Measurements from ENCODE around the gene HOGA1. TPM values are rescaled to one million over a fixed set of nuclear protein-coding genes. Genes with fewer than 3 reads are reported as not detected.

HOGA1 gene
- total and polyA plus RNA-seq, 7 donors, result 0.66 to 12.3 (median 3.4) TPM

DNA sequence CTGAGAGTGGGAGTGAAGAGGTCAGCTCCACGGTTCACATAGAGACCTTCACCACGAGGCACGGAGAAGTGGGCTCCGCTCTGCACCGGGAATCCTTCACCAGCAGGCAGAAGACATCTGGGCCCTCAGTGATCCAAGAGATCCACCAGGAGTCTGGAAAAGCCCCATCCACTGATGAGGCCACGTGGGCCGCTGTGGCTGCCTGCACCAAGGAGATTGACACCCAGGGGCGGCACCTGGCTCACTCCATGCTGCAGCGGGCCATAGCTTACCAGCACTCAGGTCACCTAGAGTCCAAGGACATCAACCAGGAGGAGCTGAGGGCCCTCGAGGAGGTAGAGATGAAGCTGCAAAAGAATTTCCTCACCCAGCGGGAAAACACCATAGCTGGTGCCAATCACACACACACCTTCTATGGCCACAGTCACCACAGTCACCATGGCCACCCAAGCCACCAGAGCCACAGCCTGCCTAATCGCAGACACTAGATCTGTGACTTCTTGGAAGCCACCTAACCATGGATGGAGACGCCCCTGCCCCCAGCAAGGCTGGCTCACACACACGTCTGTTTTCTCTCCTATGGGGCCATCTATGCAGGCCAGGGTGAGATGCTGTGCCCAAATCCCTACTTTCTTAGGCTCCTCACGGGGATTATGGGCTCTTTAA lies 6.0 kb downstream of the HOGA1 start:
- 89 to 96% (median 89%) methylated on average over 15 of the region's 15 CpGs for WGBS, 3 donors
- intact Hi-C loops (cut with DNase I), result no loop called here
- peak in 1 of 2 donors; percentile 40 for DNase-seq
- no peak overlapping the region for H3K4me3 ChIP-seq
- TF ChIP-seq, protein P1, sequence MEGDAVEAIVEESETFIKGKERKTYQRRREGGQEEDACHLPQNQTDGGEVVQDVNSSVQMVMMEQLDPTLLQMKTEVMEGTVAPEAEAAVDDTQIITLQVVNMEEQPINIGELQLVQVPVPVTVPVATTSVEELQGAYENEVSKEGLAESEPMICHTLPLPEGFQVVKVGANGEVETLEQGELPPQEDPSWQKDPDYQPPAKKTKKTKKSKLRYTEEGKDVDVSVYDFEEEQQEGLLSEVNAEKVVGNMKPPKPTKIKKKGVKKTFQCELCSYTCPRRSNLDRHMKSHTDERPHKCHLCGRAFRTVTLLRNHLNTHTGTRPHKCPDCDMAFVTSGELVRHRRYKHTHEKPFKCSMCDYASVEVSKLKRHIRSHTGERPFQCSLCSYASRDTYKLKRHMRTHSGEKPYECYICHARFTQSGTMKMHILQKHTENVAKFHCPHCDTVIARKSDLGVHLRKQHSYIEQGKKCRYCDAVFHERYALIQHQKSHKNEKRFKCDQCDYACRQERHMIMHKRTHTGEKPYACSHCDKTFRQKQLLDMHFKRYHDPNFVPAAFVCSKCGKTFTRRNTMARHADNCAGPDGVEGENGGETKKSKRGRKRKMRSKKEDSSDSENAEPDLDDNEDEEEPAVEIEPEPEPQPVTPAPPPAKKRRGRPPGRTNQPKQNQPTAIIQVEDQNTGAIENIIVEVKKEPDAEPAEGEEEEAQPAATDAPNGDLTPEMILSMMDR (IDR thresholded peaks at IDR 0.05), result no peak
- H3K27ac ChIP-seq, result no peak overlapping the region
- no peak for ATAC-seq
- peaks cover 5% of the 10 kb centered on the region for H3K4me1 ChIP-seq
- H3K9me3 ChIP-seq, result no peaks in the 10 kb centered on the region
- H3K36me3 ChIP-seq (ENCODE audit: insufficient read depth in 1 of 2, low read depth in 1 of 2), result no peaks in the 10 kb centered on the region
- no peaks in the 10 kb centered on the region for H3K27me3 ChIP-seq (ENCODE audit: insufficient read depth in 3 of 3, low read length in 2 of 3)

DNA sequence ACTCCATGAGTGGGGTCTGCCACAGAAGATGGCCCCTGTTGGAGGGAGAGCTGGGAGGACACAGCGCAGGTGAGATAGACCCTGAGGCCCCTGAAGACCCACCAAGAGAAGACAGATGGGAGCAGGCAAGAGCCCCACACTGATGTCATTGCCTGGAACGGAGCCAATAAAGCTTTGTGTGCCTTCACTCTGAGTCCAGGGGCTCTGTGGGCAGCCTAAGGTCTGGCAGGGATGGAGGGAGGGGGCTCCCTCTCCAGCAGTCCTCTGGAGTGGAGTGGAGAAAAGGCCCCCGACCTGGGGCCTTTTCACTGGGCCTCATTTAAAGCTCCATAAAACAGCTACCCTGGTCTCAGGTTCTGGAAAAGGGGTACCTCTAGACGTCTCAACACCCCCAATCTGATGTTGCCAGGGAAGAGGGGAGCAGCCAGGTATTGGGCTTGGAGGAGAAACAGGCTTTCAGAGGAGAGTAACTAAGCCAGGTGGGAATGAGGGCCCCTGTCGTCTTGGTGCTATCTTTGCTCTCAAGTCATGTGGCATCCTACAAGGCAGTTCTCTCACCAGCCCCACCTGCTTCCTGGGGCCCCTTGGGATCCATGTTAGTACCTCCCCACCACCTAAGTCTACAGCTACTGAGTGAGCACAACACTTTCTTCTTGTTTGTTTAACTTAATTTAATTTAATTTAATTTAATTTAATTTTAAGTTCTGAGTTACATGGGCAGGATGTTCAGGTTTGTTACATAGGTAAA lies 6.7 kb downstream of the HOGA1 start:
- Histone ChIP-seq H3K27me3 (ENCODE audit: insufficient read depth in 3 of 3, low read length in 2 of 3) (no peaks in the 10 kb centered on the region), H3K9me3 (no peaks in the 10 kb centered on the region), H3K36me3 (ENCODE audit: insufficient read depth in 1 of 2, low read depth in 1 of 2) (no peaks in the 10 kb centered on the region), H3K4me1 (peaks cover 9% of the 10 kb centered on the region), H3K4me3 (no peak overlapping the region), H3K27ac (no peak overlapping the region)
- TF ChIP-seq, protein P1 (IDR thresholded peaks at IDR 0.05), result no peak
- ATAC-seq (no peak), DNase-seq (peak in 1 of 2 donors; percentile 52)
- intact Hi-C loops (cut with DNase I), result no loop called here
- WGBS, 3 donors, result 59 to 61% (median 59%) methylated on average over 5 of the region's 5 CpGs

DNA sequence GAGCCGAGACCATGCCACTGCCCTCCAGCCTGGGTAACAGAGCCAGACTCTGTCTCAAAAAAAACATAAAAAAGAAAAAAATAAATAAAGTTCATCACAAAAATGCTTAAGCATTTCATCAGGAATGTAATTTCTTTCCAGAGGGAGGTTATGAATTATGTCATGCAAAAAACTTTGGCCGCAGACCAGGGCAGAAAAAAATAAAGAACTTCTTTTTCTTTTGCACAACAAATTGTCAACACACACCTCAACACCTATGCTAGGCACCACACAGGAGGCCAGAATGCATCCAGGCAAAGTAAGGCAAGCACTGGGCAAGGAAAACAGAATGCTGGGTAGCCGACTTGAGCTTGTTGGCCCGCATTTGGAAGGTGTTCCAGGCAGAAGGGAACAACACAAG lies 9.2 kb downstream of the HOGA1 start:
- Histone ChIP-seq H3K9me3 (no peaks in the 10 kb centered on the region), H3K4me1 (peaks cover 34% of the 10 kb centered on the region), H3K36me3 (ENCODE audit: insufficient read depth in 1 of 2, low read depth in 1 of 2) (no peaks in the 10 kb centered on the region), H3K4me3 (no peak overlapping the region), H3K27ac (no peak overlapping the region), H3K27me3 (ENCODE audit: insufficient read depth in 3 of 3, low read length in 2 of 3) (no peaks in the 10 kb centered on the region)
- ATAC-seq (no peak), DNase-seq (no peak)
- TF ChIP-seq, protein P1 (IDR thresholded peaks at IDR 0.05), result no peak
- intact Hi-C loops (cut with DNase I), result no loop called here
- WGBS, 3 donors, result 46 to 63% (median 59%) methylated on average over 4 of the region's 4 CpGs

DNA sequence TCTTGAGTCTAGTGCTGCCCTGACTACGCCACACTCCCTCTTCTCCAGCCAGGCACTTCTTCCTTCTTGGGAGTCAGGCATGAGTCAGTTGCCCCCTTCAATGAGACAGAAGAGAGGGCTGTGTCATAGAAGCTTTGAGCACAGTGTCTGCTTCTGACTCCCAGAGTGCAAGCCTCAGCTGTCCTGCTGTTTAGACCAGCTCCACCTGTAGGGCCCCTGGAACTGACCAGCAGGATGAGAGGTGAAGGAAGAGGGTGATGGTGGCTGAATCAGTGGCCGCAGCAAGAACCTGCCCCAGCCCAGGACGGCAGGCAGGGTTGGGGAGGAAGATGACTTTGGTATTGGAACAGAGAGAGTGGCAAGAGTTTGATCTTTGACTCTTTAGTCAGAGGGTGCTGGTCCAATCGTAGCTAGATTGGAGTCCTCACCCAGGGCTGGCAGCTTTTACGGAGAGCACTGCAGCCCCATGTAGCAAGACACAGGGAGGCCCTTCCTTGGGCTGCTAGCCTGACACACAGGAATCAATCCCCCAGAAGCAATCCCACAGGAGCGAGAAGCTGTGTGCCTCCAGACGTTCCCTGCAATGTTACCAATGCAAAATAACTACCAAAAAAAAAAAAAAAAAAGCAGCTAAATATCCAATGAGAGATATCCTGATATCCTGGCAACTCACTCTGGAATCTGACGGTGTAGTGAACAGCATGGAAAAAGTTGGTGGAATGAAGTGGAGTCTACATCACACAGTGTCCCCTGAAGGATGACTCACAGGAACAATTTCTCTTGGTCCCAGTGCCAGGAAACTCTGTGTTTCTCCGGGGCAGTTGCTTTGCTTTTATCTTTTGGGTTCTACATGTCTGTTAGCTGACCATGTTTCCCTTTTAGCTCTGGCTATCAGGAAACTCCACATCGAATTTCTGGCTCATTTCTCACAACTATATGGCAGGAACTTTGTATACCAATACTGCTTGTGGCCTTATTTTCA lies 12.2 kb downstream of the HOGA1 start:
- Histone ChIP-seq H3K36me3 (ENCODE audit: insufficient read depth in 1 of 2, low read depth in 1 of 2) (no peaks in the 10 kb centered on the region), H3K27me3 (ENCODE audit: insufficient read depth in 3 of 3, low read length in 2 of 3) (no peaks in the 10 kb centered on the region), H3K4me3 (no peak overlapping the region), H3K27ac (peak overlapping the region; percentile 91), H3K4me1 (peaks cover 63% of the 10 kb centered on the region), H3K9me3 (no peaks in the 10 kb centered on the region)
- DNase-seq, result peak; percentile 63 to 81
- intact Hi-C loops (cut with DNase I), result loop anchor here in 1 of 2 donors (1.0 kb wide), 1 partner anchor 22 kb away; no protein-coding TSS in a partner anchor
- peak; percentile 78 to 86 (median 84) for ATAC-seq
- WGBS, 3 donors, result 26 to 35% (median 29%) methylated on average over 10 of the region's 10 CpGs
- TF ChIP-seq, protein P1 (IDR thresholded peaks at IDR 0.05), result no peak

Data from psoas muscle (tissue), 8 donors.